AG10803 (cell line): Measurements from ENCODE around the gene GFOD2.

Experiments
- DNase-seq: peaks from one replicate; pipeline ENCODE4 v3.0.0; 2010; ENCODE audit warnings: low read depth
- H3K4me3 ChIP-seq: 2 replicates; pipeline ENCODE4 v1.5.1; 2011; ENCODE audit warnings: mild to moderate bottlenecking, low read length, control low read depth
- TF ChIP-seq, protein P1 (sequence below): conservative IDR thresholded peaks from 2 replicates; pipeline ENCODE4 v1.5.1; 2011; ENCODE audit warnings: mild to moderate bottlenecking, low read length, control low read depth, inconsistent platforms

GFOD2 gene

DNA sequence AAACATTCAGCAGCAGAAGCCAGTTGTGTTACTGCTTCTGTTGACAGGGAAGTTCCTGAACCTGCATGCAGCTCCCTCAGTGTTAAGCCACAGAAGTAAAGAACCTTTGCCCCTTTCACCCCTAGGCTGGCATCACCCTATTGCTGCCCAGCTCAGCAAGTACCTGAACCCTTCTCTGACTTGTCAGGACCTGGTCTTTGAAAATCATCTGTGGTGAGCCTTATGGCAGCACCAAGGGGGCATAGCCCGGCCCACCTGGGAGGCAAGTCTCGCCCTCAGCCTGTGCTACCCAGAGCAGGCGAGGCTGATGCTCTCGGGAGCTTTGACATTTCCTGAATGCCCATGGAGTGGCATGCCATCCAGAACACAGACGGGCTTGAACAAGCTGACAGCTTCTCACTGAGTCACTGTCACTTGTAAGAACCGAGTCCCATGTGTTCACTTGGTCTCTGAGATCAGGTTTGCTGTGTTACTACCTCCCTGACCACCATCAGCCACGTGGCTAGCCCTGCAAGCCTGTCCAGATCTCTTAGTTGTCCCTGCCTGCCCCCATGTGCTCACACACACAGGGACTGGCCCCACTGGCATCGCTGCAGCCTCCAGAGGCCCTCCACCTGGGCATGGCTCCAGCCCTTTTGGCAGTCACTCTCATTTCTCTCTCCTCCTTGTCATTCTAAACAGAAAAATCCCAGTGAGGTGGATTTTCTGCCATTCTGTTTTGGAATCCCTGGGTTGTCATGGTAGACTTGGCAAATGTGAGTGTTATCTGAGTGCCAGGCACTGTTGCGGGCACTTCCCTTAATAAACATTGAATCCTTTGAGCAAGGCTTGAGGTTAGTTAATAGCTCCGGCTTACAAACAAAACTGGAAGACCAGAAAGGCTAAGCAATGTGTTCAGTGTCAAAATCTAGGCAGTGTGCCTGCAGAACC is 77.1 kb downstream of the GFOD2 start:
- no peak overlapping the region for H3K4me3 ChIP-seq
- DNase-seq = peak; percentile 61
- TF ChIP-seq, protein P1, sequence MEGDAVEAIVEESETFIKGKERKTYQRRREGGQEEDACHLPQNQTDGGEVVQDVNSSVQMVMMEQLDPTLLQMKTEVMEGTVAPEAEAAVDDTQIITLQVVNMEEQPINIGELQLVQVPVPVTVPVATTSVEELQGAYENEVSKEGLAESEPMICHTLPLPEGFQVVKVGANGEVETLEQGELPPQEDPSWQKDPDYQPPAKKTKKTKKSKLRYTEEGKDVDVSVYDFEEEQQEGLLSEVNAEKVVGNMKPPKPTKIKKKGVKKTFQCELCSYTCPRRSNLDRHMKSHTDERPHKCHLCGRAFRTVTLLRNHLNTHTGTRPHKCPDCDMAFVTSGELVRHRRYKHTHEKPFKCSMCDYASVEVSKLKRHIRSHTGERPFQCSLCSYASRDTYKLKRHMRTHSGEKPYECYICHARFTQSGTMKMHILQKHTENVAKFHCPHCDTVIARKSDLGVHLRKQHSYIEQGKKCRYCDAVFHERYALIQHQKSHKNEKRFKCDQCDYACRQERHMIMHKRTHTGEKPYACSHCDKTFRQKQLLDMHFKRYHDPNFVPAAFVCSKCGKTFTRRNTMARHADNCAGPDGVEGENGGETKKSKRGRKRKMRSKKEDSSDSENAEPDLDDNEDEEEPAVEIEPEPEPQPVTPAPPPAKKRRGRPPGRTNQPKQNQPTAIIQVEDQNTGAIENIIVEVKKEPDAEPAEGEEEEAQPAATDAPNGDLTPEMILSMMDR = 0 out of 2 replicates have a peak, but pooled peaks have one; percentile 5

DNA sequence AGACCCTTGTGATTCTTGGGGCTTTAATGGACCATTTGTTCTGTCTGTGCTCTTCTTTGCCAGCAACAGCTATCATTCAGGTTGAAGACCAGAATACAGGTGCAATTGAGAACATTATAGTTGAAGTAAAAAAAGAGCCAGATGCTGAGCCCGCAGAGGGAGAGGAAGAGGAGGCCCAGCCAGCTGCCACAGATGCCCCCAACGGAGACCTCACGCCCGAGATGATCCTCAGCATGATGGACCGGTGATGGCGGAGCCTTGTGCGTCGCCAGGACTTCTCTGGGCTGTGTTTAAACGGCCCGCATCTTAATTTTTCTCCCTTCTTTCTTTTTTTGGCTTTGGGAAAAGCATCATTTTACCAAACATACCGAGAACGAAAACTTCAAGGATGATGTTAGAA is 81.5 kb downstream of the GFOD2 start:
- no peak for DNase-seq
- TF ChIP-seq, protein P1 = no peak
- H3K4me3 ChIP-seq = no peak overlapping the region

DNA sequence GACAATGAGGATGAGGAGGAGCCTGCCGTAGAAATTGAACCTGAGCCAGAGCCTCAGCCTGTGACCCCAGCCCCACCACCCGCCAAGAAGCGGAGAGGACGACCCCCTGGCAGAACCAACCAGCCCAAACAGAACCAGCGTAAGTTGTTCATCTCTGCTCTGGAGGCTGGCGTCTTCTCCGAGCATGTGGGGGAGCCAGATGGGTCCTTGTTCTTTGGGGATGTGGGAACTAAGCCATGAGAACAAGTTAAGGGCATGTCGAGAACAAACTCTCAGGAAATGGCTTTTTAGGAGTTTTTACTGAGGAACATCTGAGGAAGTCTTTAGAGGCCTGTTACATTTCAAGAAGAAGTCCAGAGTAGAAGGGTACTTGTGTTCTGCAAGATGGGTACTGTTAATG is 82.4 kb downstream of the GFOD2 start:
- DNase-seq = no peak
- TF ChIP-seq, protein P1 = no peak
- H3K4me3 ChIP-seq = no peak overlapping the region

DNA sequence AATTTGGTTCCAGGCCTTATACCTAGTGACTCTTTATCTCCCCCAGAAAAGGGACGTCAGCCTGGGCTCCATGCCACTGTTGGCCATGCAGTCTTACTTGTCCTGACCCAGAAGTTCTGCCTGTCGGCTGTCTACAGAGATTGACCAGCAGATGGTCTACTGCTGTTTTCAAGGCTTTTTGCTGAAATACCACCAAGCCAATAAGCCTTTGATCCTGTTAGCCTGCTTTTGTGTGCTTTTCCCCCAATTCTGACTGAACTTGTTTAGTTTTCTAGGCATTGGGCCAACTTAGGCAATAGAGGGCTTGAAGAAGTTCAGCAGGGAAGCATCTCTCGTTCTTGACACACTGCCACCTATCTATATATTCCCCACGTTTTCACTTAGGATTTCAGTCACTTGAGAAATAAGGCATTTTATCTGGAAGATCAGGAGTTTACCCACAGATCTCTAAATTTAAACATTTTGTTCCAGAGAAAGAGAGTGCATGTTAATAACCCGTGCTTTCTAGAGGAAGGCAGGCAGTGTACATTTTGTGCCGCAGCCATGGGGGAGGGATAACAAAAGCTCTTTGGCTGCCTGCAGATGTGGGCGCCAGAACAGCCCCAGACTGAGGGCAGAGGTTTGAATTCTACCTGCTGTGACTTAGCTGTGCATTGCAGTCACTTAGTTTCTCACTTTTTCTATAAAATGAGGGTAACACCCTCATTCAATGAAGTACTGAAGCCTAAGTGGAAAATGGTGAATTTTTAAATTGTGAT is 86.5 kb downstream of the GFOD2 start:
- DNase-seq = peak; percentile 28
- H3K4me3 ChIP-seq = no peak overlapping the region
- TF ChIP-seq, protein P1 = no peak

DNA sequence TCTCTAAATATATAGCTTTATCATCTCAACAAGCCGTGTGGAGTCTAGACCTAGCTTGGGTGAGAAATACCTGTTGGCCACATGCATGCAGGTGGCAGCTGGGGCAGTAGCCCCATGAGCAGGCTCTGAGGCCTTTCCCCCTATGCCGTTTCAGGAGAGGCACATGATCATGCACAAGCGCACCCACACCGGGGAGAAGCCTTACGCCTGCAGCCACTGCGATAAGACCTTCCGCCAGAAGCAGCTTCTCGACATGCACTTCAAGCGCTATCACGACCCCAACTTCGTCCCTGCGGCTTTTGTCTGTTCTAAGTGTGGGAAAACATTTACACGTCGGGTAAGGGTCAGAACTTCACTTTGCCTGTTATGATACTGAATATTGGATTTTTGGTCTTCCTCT is 90.9 kb downstream of the GFOD2 start:
- no peak overlapping the region for H3K4me3 ChIP-seq
- TF ChIP-seq, protein P1 = no peak
- no peak for DNase-seq
